Stimulated activated naive CD4-positive, alpha-beta T cell (primary cell): ENCODE measurements around the gene DDX47.
"Not testable (repeated sequence)": the region's sequence is repeated elsewhere in the genome, so short reads cannot be mapped to it uniquely, and the experiment has no call there.

Experiments
- DNase-seq, 6 experiments: peaks; one replicate each; lab custom pipeline; 2025; lab: John Stamatoyannopoulos, UW

DDX47 gene

GRCh38 chr12:12872934-12873275, 59.8 kb downstream of the DDX47 start:
- DNase-seq, result no peak

DNA sequence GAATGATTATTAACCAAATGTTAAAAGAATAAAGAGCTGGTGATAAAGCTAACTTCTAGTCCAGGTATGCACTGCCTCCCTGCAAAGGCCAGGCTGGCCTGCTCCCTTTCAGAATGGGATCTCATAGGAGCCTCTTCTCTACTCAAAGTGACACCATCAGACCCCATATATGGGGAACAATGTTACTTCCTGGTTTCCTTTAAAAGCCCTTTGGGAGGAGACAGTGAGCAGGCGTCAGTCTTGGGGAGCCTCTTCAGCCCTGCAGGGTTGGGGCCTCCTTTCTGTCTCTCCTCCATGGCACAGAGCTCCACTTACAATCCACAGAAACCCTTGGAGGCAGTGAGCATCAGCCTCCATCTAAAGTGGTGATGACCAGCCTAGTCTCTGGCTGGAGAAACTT, 60.9 kb downstream of the DDX47 start:
- no peak for DNase-seq

DNA sequence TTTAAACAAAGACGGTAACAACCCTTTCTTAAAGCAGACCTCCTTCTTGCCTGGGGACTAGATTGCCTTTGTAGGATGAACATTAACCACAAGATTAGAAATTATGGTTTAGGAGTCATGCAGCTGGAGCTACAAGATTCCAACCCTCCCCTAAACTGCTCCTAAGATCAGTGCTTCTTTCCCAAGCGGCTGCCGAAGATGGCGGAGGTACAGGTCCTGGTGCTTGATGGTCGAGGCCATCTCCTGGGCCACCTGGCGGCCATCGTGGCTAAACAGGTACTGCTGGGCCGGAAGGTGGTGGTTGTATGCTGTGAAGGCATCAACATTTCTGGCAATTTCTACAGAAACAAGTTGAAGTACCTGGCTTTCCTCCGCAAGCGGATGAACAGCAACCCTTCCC, 62.2 kb downstream of the DDX47 start:
- not testable (repeated sequence) for DNase-seq

DNA sequence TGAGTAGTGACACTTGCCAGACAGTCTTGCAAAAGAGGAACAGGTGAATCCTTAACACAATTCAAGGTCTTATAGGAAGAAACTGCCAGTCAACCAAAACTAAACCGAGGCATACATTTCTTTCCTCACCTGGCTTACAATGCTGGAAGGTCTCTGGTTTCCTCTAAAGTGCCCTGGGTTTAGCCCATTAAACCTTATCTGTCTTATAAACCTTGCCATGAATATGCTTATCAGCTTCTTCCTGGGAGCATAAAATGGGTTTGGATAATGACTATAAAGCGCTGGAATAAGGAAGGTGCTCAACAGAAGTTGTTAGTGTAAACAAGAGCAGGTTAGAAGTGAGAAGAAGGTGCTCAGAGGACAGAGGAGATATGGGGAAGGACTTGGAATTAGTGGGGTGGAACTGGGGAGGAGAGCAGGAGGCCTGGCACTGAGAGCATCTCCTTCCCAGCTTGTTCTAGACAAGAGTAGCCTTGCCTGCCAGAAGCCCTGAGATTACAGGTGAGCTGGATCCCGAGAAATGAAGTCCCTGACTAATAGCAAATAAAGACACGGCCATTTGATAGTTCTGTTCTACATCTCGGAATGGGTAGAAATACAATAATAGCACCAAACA, 64.1 kb downstream of the DDX47 start:
- no peak for DNase-seq

DNA sequence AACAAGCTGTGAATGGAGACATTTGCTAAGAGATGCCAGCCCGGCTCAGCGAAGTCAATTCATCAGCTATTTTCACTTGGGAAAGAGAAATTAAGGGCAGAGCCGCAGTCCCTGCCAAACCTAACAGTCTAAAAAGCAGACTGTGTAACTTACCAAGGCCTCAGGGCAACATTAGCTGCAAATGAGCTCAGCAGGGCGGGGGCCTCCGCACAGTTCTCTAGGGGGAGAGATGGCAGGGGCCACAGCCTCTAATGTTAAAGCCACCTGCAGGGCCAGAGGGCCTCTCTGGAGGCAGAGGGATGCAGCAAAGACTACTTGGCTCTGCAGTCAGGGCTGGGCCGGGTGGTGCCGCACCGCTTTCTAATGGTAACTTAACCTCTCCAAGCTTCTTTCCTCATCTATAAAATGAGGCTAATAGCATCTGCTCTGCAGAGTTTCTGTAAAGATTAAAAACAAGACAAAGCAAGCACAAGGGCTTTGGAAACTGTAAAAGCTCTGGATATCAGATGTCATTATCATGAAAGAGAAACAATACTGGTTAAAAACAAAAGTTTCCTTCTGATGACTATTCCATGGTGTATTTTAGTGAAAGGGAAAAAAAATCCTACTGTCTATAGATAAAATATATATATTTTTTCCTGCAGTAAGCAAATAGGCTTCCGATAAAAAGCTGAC, 64.8 kb downstream of the DDX47 start:
- no peak for DNase-seq
